Ureter (tissue), 1 donor: ENCODE data around the gene JAG2. TPM values are rescaled to one million over a fixed set of nuclear protein-coding genes. Genes with fewer than 3 reads are reported as not detected.

Experiments used
- DNase-seq: peaks from one replicate; pipeline ENCODE4 v3.0.0-alpha.2; 2020; ENCODE audit warnings: low spot score
- total RNA-seq: library from RNA; stranded (reverse); gene quantifications from one replicate; pipeline ENCODE4 v1.2.4, GENCODE V29; 2023
- donor health status: DM: yes; HTN: yes; CAD: no.

JAG2 gene
- total RNA-seq, 1 donor from 2014 or later, result 42.2 TPM

GRCh38 chr14:105139831-105140239 is 28.7 kb downstream of the JAG2 start:
- DNase-seq, result no peak

GRCh38 chr14:105139212-105139825 is 29.3 kb downstream of the JAG2 start:
- DNase-seq, result no peak

DNA sequence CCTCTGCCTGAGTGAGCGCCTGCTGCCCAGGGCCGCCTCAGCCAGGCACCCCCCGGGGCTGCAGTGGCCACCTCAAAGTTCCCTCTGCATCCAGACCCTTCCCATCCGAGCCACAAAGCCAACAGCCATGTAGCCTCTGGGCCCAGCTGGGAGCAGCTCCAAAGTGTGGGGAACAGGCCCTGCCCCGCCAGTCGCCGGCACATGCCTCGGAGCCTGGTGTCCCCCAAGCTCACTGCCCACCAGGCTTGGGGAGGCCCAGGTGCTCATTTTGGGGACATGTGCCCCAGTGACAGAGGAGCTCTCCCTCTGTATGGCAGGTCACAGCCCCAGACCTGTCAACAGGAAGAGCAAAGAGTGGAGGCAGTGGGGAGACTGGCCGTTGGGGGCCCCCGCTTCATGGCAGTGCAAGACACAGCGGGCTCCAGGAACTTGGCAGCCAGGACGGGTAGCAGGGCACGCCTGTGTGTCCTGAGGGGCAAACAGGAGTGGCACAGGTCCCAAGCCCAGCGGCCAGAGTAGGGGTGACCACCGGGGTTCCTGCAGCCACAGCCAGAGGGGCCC is 29.9 kb downstream of the JAG2 start:
- DNase-seq, result no peak

- DNase-seq, result no peak
Observed at GRCh38 chr14:105138021-105138541, 30.5 kb downstream of the JAG2 start.

GRCh38 chr14:105137481-105138020 is 31.0 kb downstream of the JAG2 start:
- no peak for DNase-seq

DNA sequence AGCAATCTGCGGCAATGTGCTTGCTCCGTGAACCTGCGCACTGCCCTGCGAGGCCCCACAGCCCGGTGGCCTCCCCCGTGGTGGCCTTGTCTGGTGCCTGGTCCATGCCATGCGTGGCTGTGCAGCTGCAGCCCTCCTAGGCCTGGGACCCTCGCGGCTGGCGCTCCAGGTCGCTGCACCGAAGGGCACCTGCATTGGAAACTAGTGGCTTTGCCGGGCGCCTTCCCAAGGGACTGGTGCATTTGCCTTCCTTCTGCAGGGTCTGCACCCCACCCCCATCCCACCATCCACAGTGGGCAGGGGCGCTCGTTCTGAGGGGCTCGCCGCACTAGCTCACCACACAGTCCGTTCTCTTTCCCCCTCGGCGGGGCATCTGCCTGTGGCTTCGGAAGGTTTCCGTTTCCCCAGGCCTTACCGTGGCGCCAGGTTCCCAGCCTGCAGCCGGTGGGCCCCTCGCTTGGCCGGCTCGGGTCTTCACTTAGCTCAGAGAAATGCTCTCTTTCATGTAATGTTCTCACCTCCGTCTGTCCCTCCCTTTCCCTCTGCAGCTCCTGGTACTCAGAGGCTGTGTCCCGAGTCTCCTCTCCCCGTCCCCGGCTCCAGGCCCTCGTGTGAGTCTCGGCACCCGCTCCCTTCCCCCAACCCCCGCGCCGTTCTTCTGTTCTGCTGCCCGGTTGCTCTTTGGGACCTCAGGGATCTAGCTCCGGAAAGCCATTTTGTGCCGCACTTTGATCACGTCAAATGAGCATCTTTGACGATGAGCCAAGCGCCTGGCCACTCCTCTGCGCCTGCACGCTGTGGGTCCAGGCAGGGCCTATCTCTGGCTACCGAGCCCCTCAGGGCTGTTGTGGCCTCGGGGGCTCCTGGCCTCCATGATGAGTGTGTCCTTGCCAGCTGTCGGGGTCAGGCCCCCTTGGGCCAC is 31.9 kb downstream of the JAG2 start:
- DNase-seq, result no peak

GRCh38 chr14:105135700-105136395 is 32.7 kb downstream of the JAG2 start:
- no peak for DNase-seq

DNA sequence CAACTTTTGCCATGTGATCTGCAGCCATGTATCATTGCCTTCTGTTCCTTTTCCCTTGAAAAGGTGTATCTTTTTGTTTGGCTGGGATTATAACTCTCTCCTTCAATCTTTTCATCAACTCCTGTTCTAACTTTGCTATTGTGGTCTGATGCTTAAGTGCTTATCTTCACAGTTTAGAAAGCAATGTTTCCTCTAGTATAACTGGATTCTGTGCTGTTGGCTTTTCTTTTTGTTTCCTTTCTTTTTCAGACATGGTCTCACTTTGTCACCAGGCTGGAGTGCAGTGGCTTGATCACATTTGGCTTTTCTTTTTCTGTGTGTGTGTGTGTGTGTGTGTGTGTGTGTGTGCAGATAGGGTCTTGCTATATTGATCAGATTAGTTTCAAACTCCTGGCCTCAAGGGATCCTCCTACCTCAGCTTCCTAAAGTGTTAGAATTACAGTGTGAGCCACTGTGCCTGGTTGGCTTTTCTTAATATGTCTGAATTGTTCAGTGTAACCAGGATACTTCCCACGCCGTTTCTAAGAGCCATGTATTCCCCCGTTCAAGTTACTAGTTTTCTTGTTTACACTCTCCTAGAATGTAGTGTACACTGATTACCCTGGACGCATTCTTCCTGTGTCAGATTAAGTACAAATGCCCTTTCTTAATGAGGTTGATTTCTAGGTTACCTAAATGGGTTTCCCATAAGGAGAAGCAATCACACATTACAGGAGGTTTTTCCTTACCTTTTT is 35.5 kb downstream of the JAG2 start:
- peak; percentile 12 for DNase-seq

DNA sequence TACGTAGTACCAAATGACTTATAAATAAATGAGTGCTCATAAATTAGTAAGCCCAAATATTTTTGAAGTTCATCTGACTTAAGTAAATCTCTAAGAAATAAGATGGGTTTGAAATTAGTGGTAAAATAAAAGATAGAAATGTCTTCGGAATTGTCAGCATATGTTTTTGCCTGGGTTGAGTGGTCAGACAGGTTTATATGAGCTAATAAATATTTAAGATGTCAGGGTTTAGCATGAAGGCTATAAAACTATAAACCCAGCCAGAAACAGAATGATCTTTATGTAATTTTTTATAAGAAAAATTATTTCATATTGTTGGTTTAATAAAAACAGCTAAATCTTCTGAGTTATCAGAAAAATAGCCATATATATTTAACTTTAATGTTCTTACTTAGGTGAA is 37.3 kb downstream of the JAG2 start:
- no peak for DNase-seq

DNA sequence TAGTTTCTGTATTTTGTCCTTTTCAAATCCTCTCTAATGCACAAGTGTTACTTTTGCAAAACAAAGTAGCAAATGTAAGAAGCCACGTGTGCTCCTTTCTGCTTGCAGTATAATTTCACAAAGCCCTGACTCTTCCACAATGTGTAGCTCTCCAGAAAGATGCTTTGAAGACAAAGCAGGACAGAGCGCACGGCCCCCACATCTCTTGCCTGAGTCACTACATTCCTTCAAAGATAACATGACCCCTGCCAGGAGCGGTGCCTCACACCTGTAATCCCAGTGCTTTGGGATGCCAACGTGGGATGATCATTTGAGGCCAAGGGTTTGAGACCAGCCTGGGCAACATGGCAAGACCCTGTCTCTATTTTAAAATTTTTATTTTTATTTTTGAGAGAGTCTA is 40.5 kb downstream of the JAG2 start:
- DNase-seq, result peak; percentile 17

DNA sequence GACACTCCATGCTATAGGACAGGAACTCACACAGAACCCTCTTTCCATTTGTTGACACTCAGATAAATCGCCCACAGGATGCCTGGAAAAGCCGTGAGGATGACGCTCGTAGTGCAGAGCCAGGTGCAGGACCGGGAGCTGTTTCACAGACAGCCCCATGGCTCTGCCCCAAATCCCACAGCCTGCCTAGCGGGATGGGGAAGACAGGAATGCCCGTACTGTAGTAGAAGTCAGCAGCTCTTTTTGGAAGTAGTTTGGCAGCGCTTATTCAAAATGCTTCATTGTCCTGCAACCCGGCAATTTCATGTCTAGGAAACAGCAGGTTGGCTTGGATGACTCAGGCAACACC is 41.6 kb downstream of the JAG2 start:
- peak; percentile 22 for DNase-seq

- DNase-seq, result peak; percentile 38
Observed at GRCh38 chr14:105126126-105126980, 42.2 kb downstream of the JAG2 start.

DNA sequence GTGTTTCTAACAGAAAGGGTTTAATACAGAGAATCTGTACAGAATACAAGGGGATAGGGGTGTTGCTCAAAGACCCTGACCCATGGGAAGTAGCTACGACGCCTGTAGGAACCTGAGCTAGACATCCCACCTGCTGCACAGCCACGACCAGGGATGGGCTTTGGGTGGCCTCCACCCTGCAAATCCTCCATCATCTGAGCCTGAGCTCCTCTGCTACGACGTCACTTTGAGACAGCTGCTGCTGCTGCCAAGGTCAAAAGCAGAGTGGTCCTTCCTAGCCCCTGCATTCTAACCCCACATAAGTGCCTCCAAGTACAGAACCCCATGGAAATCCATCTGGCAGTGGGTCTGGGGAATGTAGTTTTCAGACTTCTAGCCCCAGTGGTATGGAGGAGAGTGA is 43.8 kb downstream of the JAG2 start:
- DNase-seq, result peak; percentile 20

GRCh38 chr14:105123981-105124765 is 44.4 kb downstream of the JAG2 start:
- peak; percentile 33 for DNase-seq

DNA sequence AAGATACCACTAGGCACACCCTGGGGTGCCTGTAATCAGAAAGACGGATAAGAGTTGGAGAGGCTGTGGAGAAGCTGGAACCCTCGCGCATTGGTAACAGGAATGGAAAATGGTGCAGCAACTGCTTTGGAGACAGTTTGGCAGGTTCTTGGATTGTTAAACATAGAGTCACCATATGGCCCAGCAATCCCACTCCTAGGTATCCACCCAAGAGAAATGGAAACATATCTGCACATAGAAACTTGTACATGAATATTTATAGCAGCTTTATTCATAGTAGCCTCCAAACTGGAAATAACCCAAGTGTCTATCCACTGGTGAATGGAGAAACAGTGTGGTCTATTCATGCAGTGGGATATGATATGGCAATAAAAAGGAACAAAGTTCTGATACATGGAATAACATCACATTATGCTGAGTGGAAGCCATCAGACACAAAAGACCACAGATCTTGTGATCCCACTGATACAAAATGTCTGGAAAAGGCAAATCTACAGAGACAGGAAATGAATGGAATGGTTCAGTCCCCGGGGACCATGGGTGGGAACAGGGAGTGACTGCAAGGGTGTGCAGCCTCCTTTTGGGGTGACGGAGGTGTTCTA is 45.4 kb downstream of the JAG2 start:
- peak; percentile 20 for DNase-seq

DNA sequence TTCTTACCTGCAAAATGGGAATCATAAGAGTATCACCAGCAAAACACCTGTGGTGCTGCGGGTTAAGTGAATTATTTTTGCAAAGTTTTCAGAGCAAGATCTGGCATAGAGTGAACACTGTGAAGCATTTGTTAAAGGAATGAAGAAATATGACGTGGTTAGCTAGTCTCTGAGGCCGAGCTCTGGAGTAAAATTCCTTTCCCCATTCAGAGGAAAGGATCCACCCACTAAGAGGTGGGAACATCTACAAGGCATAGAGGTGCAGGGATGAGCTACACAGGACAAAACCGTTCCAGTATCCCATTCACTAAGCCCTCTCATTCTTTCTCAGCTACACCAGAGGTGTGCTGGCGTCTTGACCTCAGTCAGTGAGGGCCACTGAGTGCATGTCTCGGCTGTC is 48.5 kb downstream of the JAG2 start:
- no peak for DNase-seq

GRCh38 chr14:105119408-105120025 is 49.1 kb downstream of the JAG2 start:
- DNase-seq, result peak; percentile 34

DNA sequence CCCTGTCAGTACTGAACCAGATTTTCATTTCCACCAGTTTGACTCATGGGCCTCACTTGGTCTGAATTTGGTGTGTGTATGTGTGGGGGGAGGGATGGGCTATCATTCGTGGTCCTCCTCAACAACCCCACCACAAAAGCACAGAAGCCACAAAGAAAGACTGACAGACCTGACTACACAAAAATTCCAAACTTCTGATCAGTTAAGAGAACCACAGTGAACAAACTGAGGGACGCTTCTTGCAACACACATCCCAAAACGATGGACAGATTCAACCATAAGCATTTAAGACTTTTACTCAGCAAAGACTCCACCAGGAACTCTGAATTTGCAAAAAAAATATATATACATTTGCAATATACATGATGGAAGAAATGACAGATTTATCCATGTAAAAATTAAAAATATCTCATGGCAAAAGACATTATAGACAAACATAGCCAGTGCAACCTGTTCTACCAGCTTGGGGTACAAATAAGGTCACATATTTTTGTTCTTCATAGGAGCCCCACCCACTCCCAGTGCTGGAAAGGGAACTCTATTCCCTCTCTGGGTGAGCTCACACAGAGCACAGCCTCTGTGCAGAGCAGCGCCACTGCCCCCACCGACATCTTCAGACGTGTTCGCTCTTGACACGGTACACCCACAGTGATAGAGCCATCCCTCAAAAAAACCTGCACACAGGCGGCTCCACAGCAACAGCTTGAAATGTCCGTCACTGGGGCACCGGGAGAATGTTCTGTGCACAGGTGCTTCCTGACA is 49.7 kb downstream of the JAG2 start:
- DNase-seq, result peak; percentile 81
